ENCODE measurements around the gene PPM1N.

GRCh38 chr19:45542234-45542668 lies 44.0 kb downstream of the PPM1N start:
- TF ChIP-seq, protein P1, sequence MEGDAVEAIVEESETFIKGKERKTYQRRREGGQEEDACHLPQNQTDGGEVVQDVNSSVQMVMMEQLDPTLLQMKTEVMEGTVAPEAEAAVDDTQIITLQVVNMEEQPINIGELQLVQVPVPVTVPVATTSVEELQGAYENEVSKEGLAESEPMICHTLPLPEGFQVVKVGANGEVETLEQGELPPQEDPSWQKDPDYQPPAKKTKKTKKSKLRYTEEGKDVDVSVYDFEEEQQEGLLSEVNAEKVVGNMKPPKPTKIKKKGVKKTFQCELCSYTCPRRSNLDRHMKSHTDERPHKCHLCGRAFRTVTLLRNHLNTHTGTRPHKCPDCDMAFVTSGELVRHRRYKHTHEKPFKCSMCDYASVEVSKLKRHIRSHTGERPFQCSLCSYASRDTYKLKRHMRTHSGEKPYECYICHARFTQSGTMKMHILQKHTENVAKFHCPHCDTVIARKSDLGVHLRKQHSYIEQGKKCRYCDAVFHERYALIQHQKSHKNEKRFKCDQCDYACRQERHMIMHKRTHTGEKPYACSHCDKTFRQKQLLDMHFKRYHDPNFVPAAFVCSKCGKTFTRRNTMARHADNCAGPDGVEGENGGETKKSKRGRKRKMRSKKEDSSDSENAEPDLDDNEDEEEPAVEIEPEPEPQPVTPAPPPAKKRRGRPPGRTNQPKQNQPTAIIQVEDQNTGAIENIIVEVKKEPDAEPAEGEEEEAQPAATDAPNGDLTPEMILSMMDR (conservative IDR thresholded peaks at IDR 0.05 in 1 of 2, IDR thresholded peaks at IDR 0.05 in 1 of 2; ENCODE audit: extremely low read depth in 1 of 2, insufficient read depth in 1 of 2, low read depth in 1 of 2, low read length in 2 of 2): no peak
- TF ChIP-seq EZH2 (IDR thresholded peaks at IDR 0.05; ENCODE audit: borderline replicate concordance, low read length): no peak

Data from mammary epithelial cell (primary cell).